Cardiac fibroblast (primary cell): ENCODE measurements around the gene KANSL3.
A peak's percentile ranks its signal among the peaks of the same experiment; 100 is the strongest.

ENCODE experiments used
- DNase-seq, 2 donors: peaks; one replicate each; pipeline versions ENCODE4 v3.0.0 to v3.0.0-alpha.2; 2010; ENCODE audit warnings: low read depth in 2 of 2
- H3K4me3 ChIP-seq, 2 donors: replicated peaks in 1 of 2; 1 replicate in 1 of 2; 2 replicates in 1 of 2; pipeline ENCODE4 v1.5.1; 2011; ENCODE audit warnings: low read depth in 2 of 2, low read length in 2 of 2, mild to moderate bottlenecking in 2 of 2, moderate library complexity in 1 of 2
- TF ChIP-seq, protein P1 (sequence below): IDR thresholded peaks from one replicate; pipeline ENCODE4 v1.5.1; 2011; ENCODE audit warnings: low read depth, mild to moderate bottlenecking, low read length, inconsistent platforms

The KANSL3 gene

DNA sequence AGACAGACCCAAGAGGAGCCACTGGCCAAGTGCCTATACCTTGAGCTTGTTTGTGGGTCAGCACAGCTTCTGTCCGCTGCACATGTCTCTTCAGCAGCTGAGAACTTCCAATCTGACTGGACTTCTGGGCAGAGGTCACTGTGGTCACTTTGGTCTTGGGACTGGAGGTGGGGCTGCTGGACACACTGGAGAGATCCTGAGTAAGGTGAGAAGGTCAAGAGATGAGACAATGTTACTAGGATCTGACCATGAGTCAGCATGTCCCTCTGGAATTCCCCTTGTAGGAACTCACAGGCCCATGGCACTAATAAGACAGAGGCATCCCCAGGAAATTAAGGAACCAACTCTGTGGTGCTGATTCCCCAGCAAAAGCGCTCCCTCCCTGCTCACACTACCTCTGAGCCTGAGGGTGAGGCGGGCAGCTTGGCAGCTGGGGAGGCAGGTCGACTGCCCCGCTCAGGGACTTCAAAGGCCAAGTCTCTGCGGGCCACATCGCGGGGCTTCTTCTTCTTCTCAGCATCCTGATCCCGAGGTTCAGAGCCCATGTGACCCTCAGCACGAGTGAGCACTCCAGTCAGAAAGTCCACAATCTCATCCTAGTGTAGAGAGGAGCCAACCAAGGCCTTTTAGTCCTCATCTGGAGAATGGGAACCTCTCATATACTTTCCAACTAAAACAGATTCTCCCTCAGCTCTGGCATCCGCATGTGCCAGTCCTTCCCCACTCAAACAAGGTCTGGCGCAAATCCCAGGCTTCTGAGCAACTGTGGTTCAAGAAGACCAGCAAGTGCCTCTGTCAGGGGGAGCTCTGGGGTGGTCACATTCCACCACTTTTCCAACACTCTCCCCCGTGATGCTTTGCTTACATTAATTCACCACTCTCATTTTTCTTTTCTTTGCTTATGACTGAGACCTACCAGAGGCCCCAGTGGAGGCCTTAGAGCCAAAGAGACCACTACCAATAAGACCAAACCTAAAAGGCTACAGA is 29.4 kb downstream of the KANSL3 start:
- TF ChIP-seq, protein P1, sequence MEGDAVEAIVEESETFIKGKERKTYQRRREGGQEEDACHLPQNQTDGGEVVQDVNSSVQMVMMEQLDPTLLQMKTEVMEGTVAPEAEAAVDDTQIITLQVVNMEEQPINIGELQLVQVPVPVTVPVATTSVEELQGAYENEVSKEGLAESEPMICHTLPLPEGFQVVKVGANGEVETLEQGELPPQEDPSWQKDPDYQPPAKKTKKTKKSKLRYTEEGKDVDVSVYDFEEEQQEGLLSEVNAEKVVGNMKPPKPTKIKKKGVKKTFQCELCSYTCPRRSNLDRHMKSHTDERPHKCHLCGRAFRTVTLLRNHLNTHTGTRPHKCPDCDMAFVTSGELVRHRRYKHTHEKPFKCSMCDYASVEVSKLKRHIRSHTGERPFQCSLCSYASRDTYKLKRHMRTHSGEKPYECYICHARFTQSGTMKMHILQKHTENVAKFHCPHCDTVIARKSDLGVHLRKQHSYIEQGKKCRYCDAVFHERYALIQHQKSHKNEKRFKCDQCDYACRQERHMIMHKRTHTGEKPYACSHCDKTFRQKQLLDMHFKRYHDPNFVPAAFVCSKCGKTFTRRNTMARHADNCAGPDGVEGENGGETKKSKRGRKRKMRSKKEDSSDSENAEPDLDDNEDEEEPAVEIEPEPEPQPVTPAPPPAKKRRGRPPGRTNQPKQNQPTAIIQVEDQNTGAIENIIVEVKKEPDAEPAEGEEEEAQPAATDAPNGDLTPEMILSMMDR = no peak
- H3K4me3 ChIP-seq = no peak overlapping the region
- DNase-seq = peak; percentile 22 to 60

DNA sequence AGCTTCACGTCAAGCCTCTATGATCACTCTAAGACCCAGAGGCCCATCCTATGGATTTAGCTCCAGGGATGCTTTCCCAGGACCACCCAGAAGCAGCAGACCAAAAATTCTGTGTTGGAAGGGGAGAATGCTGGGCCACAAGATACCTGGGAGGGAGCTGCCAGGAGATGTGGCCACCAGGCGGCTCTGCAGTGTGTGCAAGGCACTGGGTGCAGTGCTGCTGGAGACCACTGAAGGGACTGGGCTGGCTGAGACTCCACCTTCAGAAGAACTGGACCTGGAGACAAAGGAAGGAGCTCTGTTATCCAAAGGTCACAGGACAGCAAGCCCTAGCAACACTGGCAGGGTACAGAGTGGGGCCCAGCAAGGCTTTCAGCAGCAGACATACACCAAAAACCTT is 34.0 kb downstream of the KANSL3 start:
- no peak for DNase-seq
- no peak overlapping the region for H3K4me3 ChIP-seq
- TF ChIP-seq, protein P1 = peak; percentile 12

DNA sequence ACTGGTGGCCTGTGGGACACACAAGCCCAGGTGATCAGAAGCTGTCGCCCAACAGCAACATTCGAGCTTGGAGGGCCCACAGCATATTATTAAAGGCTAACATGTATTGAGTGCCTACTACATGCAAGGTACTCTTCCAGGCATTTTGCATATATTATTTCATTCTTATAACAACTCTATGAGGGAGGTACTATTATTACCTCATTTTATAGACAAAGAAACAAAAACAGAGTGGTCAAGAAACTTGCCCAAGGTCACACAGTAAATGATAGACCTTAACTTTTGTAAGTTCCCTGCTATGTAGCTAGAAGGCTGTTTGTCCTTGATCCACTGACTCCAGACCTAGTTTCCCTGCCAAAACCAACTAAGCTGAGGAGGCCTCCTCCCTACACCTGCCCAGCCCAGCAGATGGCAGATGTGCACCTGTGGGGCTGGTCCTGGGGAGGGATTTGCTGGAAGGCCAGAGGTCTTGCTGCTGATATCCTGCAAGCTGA is 35.7 kb downstream of the KANSL3 start:
- TF ChIP-seq, protein P1 = no peak
- H3K4me3 ChIP-seq = no peak overlapping the region
- no peak for DNase-seq

DNA sequence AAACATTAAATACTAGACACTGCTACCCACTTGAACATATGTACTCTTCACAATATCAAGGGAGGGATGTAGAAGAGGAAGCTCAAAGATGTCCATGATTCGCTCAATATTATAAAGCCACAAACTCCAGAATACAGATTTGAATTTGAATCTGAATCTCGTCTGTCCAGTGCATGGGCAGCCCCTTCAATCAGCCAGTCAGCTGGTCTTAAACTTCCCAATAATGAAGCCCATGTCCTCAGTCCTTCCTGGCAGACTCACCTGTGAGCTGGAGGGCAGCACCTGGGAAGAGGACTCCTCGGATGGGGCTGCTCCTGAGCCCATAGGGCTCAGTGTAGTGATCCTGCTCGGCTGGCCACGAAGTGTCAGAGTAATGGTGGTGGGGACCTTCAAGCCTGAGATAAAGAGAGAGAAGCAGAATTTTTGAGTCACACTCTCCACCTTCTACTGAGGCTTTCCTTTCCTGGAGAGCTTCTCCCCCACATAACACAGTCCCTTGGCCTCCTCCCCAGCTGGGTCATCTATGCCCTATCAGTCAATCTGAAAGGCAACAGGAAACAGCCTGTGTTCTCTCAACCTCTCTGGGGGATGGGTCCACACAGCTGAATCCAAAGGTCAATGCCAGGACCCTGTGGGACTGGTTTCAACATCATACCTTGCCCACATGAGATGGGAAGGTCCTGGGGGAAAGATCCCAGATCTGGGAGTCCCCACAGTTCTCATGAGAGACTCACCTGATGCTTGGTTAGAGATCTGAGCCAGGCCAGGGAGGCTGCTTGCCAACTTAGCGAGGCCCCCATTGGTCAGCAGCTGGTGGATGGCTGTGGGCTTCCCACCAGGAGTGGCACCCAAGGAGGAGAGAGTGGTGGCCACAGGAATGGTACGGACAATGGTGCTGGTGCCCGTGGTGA is 36.5 kb downstream of the KANSL3 start:
- DNase-seq = no peak
- H3K4me3 ChIP-seq = no peak overlapping the region
- TF ChIP-seq, protein P1 = no peak

DNA sequence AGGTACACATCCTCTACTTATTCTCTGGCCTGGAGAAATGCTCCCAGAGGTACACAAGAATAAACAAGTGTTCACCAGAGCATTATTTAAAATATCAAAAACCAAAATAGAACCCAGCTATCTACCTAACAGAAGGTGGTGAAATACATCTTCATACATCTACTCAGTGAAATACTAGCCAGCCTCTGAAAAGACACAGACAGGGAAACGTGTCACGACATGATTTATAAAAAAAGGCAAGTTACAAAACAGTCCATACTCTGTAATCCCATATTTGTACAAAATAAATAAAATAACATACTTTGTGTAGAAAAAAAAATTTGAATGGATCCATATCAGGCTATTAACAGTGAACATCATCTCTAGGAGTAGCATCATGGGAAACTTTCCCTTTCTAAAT is 38.2 kb downstream of the KANSL3 start:
- no peak overlapping the region for H3K4me3 ChIP-seq
- TF ChIP-seq, protein P1 = no peak
- DNase-seq = no peak

DNA sequence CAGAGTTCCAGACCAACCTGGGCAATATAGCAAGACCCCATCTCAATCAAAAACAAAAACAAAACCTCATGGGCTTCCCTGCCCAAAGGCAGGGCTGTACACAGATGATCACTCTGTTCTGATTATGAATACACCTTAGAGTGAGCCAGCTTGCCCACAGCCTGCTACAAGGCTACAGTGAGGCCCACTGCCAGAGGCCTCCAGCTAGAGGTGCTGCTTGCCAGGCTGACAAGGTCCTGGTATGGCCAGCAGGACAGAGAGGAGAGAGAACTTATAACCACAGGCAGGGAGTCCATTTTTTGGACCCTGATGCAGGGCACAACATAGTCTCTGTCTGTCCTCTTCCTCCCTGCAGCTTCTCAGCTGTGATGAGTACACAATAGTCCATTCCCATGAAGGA is 41.5 kb downstream of the KANSL3 start:
- no peak overlapping the region for H3K4me3 ChIP-seq
- TF ChIP-seq, protein P1 = no peak
- DNase-seq = no peak
